ENCODE measurements around the gene PANK2.

GRCh38 chr20:3858689-3859088 is 30.5 kb upstream of the PANK2 start:
- TF ChIP-seq, protein P1, sequence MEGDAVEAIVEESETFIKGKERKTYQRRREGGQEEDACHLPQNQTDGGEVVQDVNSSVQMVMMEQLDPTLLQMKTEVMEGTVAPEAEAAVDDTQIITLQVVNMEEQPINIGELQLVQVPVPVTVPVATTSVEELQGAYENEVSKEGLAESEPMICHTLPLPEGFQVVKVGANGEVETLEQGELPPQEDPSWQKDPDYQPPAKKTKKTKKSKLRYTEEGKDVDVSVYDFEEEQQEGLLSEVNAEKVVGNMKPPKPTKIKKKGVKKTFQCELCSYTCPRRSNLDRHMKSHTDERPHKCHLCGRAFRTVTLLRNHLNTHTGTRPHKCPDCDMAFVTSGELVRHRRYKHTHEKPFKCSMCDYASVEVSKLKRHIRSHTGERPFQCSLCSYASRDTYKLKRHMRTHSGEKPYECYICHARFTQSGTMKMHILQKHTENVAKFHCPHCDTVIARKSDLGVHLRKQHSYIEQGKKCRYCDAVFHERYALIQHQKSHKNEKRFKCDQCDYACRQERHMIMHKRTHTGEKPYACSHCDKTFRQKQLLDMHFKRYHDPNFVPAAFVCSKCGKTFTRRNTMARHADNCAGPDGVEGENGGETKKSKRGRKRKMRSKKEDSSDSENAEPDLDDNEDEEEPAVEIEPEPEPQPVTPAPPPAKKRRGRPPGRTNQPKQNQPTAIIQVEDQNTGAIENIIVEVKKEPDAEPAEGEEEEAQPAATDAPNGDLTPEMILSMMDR (IDR thresholded peaks at IDR 0.05): no peak
- TF ChIP-seq POLR2A (IDR thresholded peaks at IDR 0.05): no peak

Measured in tibial nerve (tissue), 3 donors.